Measurements from ENCODE around the gene TCF7L2.

TCF7L2 gene

DNA sequence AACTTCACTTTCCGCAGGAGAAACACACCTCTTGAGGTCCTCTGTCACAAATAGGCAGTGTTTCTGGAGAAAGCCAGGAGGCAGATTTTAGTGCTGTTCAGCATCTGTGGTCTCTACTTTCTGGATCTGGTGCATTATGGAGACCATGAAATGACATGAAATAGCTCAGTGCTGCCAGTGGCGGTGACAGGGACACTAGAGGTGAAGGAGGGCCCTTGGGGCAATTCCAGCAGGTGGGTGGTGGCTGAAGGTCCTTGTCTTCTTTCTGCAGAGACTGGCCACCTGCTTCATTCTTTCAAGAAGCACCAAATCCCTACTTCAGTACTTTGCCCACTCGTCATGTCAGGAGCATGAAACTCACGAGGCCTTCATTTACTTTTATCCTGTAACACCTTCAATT, 135.7 kb downstream of the TCF7L2 start:
- DNase-seq (ENCODE audit: insufficient read length) = no peak
- FAIRE-seq = no peak
- TF ChIP-seq POLR2AphosphoS5 (IDR thresholded peaks at IDR 0.05; ENCODE audit: low read depth, low read length) (no peak), TAF1 (IDR thresholded peaks at IDR 0.05; ENCODE audit: borderline replicate concordance, low read depth, low read length) (no peak), POLR2A (IDR thresholded peaks at IDR 0.05; ENCODE audit: low read depth, low read length) (no peak)

DNA sequence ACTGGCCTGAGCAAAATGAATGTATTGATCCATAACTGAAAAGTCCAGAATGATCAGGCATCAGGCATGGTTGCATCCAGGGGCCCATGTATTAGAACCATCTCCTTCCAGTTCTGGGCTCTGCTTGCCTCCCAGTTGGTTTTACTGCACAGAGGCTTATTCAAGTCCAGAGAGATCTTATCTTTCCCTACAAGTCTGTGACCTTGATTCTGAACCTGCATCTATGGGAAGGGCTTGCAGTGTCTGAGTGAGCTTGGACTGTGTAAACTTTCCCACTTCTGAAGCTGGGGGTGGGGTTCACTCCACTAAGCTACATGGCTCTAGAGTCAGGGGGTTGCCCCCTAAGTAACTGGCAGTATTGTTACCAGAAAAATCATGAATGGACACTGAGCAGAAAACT, 136.2 kb downstream of the TCF7L2 start:
- DNase-seq (ENCODE audit: insufficient read length) (no peak), FAIRE-seq (no peak)
- TF ChIP-seq TAF1 (IDR thresholded peaks at IDR 0.05; ENCODE audit: borderline replicate concordance, low read depth, low read length) (no peak), POLR2A (IDR thresholded peaks at IDR 0.05; ENCODE audit: low read depth, low read length) (no peak), POLR2AphosphoS5 (IDR thresholded peaks at IDR 0.05; ENCODE audit: low read depth, low read length) (no peak)

DNA sequence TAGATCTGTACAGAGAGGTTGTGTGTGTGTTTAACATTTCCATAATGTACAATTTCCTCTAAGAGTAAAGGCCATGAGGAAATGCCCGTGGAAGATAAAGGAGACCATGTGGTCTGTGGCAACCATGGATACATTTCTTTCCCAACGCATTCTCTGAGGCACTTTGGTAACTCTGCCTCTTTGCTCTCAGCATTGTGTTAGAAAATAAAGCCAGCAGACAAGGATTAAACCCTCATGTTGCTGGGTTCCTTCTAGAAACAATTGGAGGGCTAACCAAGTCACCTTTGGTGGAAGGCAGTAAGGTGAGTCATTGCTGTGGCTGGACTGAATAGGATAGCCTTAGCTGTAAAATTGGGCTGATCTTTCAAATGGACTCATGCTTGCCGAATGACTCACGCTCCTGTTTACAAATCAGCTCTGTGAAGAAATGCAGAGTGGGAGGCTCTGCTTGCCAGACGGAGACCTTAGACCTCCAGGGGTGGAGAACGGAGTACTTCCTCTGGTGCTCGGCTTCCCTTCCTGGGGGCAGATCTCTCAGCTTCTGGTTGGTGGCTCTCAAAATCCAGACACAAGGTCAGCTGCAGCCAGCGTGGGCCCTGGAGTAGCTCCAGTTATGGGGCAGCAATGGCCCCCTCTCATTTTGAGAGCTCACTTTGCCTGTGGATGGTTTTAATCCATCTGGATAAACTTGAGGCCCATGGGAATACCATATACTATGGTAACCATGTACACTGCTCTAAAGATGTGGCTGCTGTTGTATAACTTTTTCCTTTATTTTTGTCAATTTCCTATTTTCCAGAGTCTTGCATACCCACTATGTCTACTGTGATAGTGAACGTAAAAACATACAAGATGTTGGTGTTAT, 137.3 kb downstream of the TCF7L2 start:
- DNase-seq (ENCODE audit: insufficient read length) = no peak
- no peak for FAIRE-seq
- TF ChIP-seq TAF1 (IDR thresholded peaks at IDR 0.05; ENCODE audit: borderline replicate concordance, low read depth, low read length) (no peak), POLR2A (IDR thresholded peaks at IDR 0.05; ENCODE audit: low read depth, low read length) (no peak), POLR2AphosphoS5 (IDR thresholded peaks at IDR 0.05; ENCODE audit: low read depth, low read length) (no peak)

DNA sequence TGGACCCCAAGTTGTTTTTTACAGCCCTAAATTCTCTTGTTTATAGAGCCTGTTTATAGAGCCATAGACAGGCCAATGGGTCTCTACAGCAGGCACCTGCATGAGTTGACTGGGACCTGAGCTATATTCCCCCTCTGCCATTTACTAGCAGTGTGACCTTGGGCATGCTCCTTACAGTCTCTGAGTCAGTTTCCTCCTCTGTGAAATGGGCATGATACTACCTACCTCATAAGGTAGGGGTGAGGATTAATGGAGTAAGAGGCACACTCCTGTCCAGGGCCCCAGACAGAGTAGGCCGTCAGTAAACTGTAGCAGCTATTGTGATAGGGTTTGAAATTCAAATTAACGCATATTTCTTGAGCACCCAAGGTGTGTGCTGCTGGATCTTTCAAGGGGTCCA, 138.1 kb downstream of the TCF7L2 start:
- DNase-seq (ENCODE audit: insufficient read length) (no peak), FAIRE-seq (no peak)
- TF ChIP-seq TAF1 (IDR thresholded peaks at IDR 0.05; ENCODE audit: borderline replicate concordance, low read depth, low read length) (no peak), POLR2A (IDR thresholded peaks at IDR 0.05; ENCODE audit: low read depth, low read length) (no peak), POLR2AphosphoS5 (IDR thresholded peaks at IDR 0.05; ENCODE audit: low read depth, low read length) (no peak)

DNA sequence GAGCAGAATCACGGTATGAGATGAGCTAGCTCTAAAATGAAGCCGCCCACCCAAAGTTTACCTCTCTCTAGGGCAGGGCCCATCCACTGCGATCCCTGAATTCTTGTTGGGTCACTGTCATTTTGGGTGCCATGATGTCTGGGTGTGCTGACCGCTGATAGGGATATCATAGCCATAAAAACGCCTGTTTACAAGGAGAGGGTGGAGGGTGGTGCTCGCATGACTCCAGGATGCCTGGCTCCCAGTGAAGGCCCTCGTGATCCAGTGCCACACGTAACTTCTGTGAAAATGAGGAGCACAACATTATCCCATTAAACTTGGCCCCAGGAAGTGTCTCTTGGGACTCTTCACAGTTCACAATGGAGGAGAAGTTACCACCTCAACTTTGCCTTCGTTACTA, 139.5 kb downstream of the TCF7L2 start:
- FAIRE-seq (no peak), DNase-seq (ENCODE audit: insufficient read length) (no peak)
- TF ChIP-seq TAF1 (IDR thresholded peaks at IDR 0.05; ENCODE audit: borderline replicate concordance, low read depth, low read length) (no peak), POLR2AphosphoS5 (IDR thresholded peaks at IDR 0.05; ENCODE audit: low read depth, low read length) (no peak), POLR2A (IDR thresholded peaks at IDR 0.05; ENCODE audit: low read depth, low read length) (no peak)

DNA sequence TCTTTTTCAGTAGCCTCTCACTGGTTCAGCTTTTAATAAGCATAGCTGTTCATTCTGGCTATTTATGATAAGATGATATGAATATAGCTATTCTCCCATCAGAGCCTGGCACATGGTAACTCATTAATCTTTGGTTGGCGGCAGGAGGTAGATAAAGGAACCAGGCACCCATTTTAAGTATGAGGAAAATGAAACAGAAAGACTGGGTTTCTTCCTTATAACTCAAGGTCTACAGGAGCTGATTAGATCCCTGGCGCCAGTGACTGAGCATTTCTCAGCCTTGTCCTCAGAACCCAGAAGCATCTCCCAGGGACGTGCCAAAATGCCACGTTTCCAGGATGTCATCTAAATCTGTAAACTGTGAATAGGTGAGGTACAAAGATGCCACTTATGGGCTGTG, 141.9 kb downstream of the TCF7L2 start:
- DNase-seq (ENCODE audit: insufficient read length) (no peak), FAIRE-seq (no peak)

DNA sequence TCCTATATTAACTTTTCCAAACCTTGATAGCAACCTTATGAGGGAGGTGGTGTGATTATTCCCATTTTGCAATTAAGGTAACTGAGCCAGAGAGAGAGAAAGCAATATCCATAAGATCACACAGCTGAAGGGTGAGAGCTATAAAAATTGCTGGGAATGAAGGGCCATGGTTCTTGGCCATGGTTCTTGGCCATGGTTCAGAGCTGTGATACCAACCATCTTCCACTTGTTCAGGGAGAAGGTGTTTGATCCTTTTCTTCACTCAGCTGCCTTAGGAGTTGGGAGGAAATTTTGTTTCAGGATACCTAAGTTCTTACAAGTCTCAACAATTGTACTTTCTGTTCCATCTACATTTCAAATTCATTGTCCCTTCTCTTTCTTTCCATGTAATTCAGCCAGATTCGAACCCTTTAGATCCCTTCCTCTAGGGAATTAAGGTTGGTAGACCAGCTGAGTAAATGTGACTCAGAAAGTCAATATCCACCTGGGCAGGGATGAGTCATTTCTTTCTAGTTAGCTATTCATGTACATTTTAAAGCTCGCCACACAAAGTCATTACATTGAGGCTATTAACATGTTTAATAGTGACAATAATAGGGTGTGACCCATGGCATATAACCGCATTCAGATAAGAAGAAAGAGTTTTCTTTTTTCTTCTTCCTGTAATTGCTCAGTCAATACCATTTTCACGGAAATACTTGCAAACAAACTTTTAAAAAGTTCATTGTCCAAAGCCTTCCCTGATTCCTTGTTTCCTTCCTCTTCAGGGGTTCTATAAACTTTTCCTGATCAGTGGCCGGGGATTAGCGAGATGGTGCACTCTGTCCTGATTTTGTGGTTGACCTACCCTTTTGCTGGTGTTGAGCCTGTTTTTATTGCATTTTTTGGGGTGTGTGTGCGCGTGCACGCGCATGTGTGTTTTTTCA, 143.4 kb downstream of the TCF7L2 start:
- FAIRE-seq = no peak
- no peak for TF ChIP-seq TAF1 (IDR thresholded peaks at IDR 0.05; ENCODE audit: borderline replicate concordance, low read depth, low read length)
- TF ChIP-seq POLR2AphosphoS5 (IDR thresholded peaks at IDR 0.05; ENCODE audit: low read depth, low read length) = no peak
- no peak for TF ChIP-seq POLR2A (IDR thresholded peaks at IDR 0.05; ENCODE audit: low read depth, low read length)
- DNase-seq (ENCODE audit: insufficient read length) = no peak

More for the DNA sequence above, 141.9 kb downstream of the TCF7L2 start:
- TF ChIP-seq POLR2AphosphoS5 (IDR thresholded peaks at IDR 0.05; ENCODE audit: low read depth, low read length) = no peak
- TF ChIP-seq POLR2A (IDR thresholded peaks at IDR 0.05; ENCODE audit: low read depth, low read length) = no peak

DNA sequence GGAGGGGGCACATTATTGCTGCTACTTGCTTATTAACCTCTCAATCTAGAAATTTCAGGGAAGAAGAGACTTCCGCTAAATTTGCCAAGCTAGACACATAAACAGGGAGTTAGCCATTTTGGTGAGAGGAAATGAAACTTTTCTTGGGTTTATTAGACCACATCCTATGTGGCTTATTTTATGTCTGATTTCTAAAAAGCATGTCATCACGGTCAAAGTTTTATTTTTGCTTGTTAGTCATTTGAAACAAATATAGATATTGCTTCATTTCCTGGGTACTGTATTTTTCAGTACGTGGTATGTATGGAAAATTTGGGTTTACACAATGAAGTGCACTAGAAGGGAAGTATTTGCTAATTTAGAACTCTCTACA, 144.1 kb downstream of the TCF7L2 start:
- FAIRE-seq = no peak
- DNase-seq (ENCODE audit: insufficient read length) = no peak
- TF ChIP-seq POLR2A (IDR thresholded peaks at IDR 0.05; ENCODE audit: low read depth, low read length) (no peak), TAF1 (IDR thresholded peaks at IDR 0.05; ENCODE audit: borderline replicate concordance, low read depth, low read length) (no peak), POLR2AphosphoS5 (IDR thresholded peaks at IDR 0.05; ENCODE audit: low read depth, low read length) (no peak)

DNA sequence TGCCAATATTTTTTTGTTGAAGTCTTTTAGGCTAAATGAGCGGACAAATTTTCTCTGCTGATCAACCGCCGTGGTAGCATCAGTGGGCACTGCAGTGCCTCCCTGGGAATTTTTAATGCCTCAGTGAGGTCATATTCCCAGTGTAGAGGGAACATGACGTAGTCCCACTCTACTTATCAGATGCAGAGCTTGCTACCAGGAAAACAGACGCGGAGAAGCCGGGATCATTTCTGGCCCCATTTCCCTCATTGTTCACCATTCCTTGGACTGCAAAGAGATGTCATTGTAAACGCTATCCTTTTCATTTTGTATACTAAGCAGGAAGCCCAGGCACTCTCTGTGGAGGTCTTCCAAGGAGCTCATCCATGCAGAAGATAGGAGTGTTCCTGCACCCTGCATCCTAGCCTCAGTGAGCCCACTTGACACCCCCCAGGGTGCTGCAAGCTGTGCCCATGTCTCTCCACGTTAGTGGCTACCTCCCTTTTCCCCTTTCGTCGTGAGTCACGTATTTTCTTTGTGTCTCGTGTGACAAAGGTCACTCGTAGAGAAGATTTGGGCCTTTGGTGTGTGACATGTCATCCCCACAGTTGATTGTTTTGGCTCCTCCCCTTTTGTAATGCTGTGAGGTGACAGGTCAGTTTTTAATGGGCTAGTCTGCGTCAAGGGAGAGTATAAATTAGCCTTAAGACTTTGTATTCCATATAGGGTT, 145.5 kb downstream of the TCF7L2 start:
- no peak for DNase-seq (ENCODE audit: insufficient read length)
- FAIRE-seq = no peak
- TF ChIP-seq POLR2AphosphoS5 (IDR thresholded peaks at IDR 0.05; ENCODE audit: low read depth, low read length) (no peak), POLR2A (IDR thresholded peaks at IDR 0.05; ENCODE audit: low read depth, low read length) (no peak), TAF1 (IDR thresholded peaks at IDR 0.05; ENCODE audit: borderline replicate concordance, low read depth, low read length) (no peak)

DNA sequence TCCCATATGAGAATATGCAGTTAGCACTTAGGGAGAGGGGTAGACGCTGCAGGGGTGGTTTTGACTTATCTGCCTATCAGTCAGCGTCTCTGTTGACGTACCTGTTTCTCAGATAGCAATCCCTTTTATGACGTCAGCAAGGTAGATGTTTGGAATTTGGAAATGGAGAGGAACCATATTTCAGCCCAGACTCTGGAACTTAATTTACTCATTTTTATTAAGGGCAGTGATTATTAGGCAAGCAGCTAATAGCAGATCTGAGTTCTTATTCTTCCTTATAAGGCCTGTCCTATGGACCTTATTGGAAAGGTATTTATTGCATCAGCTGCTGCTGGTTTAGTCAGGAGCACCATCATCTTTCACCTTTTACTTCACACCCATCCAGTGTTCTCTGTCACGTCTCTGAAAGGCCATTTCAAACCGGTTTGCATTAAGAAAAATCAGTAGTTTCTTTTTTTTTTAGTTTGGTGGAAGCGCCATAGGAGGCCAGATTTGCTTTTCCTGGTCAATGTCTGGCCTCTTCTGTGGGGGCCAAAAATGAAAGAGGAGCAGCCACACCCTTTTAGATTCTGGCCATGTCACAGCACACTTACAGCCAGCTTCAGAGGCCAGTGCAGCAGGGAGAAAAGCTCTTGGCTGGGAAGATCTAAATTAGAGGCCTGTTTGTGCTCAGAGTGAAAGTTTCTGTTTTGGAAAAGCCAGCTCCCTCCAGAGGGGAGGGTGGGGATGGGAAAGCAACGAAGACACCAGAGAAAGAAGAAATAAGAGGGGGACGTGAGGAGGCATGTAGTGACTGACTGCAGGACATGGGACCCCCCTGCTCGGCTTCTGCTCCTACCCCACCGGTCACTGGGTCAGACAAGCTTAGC, 146.3 kb downstream of the TCF7L2 start:
- TF ChIP-seq POLR2A (IDR thresholded peaks at IDR 0.05; ENCODE audit: low read depth, low read length) (no peak), TAF1 (IDR thresholded peaks at IDR 0.05; ENCODE audit: borderline replicate concordance, low read depth, low read length) (no peak), POLR2AphosphoS5 (IDR thresholded peaks at IDR 0.05; ENCODE audit: low read depth, low read length) (no peak)
- FAIRE-seq (no peak), DNase-seq (ENCODE audit: insufficient read length) (no peak)

Measured in GM12892 (cell line).